ENCODE data around the gene ARL2BP. TPM values are rescaled to one million over a fixed set of nuclear protein-coding genes. Genes with fewer than 3 reads are reported as not detected.

Gene ARL2BP
- total RNA-seq, 1 donor from 2014 or later: 38.4 TPM

- TF ChIP-seq CTCF (IDR thresholded peaks at IDR 0.05; ENCODE audit: partially characterized antibody, unreplicated experiment): no peak
- Mint-ChIP-seq H3K4me3 (ENCODE audit: unreplicated experiment) (no peak overlapping the region), H3K36me3 (ENCODE audit: unreplicated experiment) (no peaks in the 10 kb centered on the region), H3K27ac (ENCODE audit: unreplicated experiment) (no peak overlapping the region), H3K27me3 (ENCODE audit: unreplicated experiment) (peaks cover 9% of the 10 kb centered on the region), H3K4me1 (ENCODE audit: low read depth, unreplicated experiment) (peaks cover 2% of the 10 kb centered on the region), H3K9me3 (ENCODE audit: unreplicated experiment) (peaks cover 2% of the 10 kb centered on the region)
- DNase-seq: no peak
These were observed 35.0 kb downstream of the ARL2BP start for GRCh38 chr16:57279780-57280638.

- H3K9me3 Mint-ChIP-seq (ENCODE audit: unreplicated experiment): peaks cover 4% of the 10 kb centered on the region
- H3K27me3 Mint-ChIP-seq (ENCODE audit: unreplicated experiment): peaks cover 10% of the 10 kb centered on the region
- no peaks in the 10 kb centered on the region for H3K36me3 Mint-ChIP-seq (ENCODE audit: unreplicated experiment)
- H3K4me1 Mint-ChIP-seq (ENCODE audit: low read depth, unreplicated experiment): peaks cover 2% of the 10 kb centered on the region
- no peak overlapping the region for H3K4me3 Mint-ChIP-seq (ENCODE audit: unreplicated experiment)
- no peak for TF ChIP-seq CTCF (IDR thresholded peaks at IDR 0.05; ENCODE audit: partially characterized antibody, unreplicated experiment)
- H3K27ac Mint-ChIP-seq (ENCODE audit: unreplicated experiment): no peak overlapping the region
- no peak for DNase-seq
These were observed 36.7 kb downstream of the ARL2BP start for GRCh38 chr16:57281791-57282190.

- H3K4me1 Mint-ChIP-seq (ENCODE audit: low read depth, unreplicated experiment): peaks cover 2% of the 10 kb centered on the region
- no peak overlapping the region for H3K27ac Mint-ChIP-seq (ENCODE audit: unreplicated experiment)
- TF ChIP-seq CTCF (IDR thresholded peaks at IDR 0.05; ENCODE audit: partially characterized antibody, unreplicated experiment): no peak
- H3K4me3 Mint-ChIP-seq (ENCODE audit: unreplicated experiment): no peak overlapping the region
- peaks cover 4% of the 10 kb centered on the region for H3K9me3 Mint-ChIP-seq (ENCODE audit: unreplicated experiment)
- H3K27me3 Mint-ChIP-seq (ENCODE audit: unreplicated experiment): peaks cover 10% of the 10 kb centered on the region
- DNase-seq: no peak
- H3K36me3 Mint-ChIP-seq (ENCODE audit: unreplicated experiment): no peaks in the 10 kb centered on the region
These were observed 37.6 kb downstream of the ARL2BP start for GRCh38 chr16:57282510-57283213.

- peaks cover 2% of the 10 kb centered on the region for H3K4me1 Mint-ChIP-seq (ENCODE audit: low read depth, unreplicated experiment)
- H3K4me3 Mint-ChIP-seq (ENCODE audit: unreplicated experiment): peak overlapping the region; percentile 57
- H3K9me3 Mint-ChIP-seq (ENCODE audit: unreplicated experiment): peaks cover 4% of the 10 kb centered on the region
- H3K27me3 Mint-ChIP-seq (ENCODE audit: unreplicated experiment): peaks cover 10% of the 10 kb centered on the region
- no peak for DNase-seq
- H3K27ac Mint-ChIP-seq (ENCODE audit: unreplicated experiment): no peak overlapping the region
- no peak for TF ChIP-seq CTCF (IDR thresholded peaks at IDR 0.05; ENCODE audit: partially characterized antibody, unreplicated experiment)
- H3K36me3 Mint-ChIP-seq (ENCODE audit: unreplicated experiment): no peaks in the 10 kb centered on the region
These were observed 38.3 kb downstream of the ARL2BP start for GRCh38 chr16:57283214-57283958.

Data from glutamatergic neuron (in vitro differentiated cells).